Endothelial cell of umbilical vein (primary cell): Measurements from ENCODE around the gene FAM117B. TPM values are rescaled to one million over a fixed set of nuclear protein-coding genes. Genes with fewer than 3 reads are reported as not detected.

ENCODE experiments used
- BruUV-seq: library from RNA; stranded (reverse); fragments of 400-500 nt; replicated peaks from 2 replicates; lab custom pipeline; 2021; lab: Mats Ljungman, UMichigan
- CTCF ChIA-PET: fragments of 300-600, 350-600 bp; sonication (Branson Sonifier 250); formaldehyde crosslinking; loops from one replicate; lab custom pipeline; 2021; ENCODE audit warnings: antibody characterized with exemption, inconsistent platforms; lab: Charles Lee
- POLR2A ChIA-PET: fragments of 300-600, 350-600 bp; sonication (Branson Sonifier 250); formaldehyde crosslinking; loops from one replicate; lab custom pipeline; 2021; ENCODE audit warnings: antibody characterized with exemption, inconsistent platforms; lab: Charles Lee
- DNase-seq: peaks from one replicate; pipeline ENCODE4 v3.0.0-alpha.2; 2011; ENCODE audit warnings: low read depth, low spot score
- FAIRE-seq: peaks from 2 replicates; lab custom pipeline; 2011; peaks lifted over from hg19 to GRCh38; lab: Jason Lieb, UNC
- H2AFZ ChIP-seq: 2 replicates; pipeline ENCODE4 v1.6.0; 2012; ENCODE audit warnings: low read depth, low read length, control low read depth, inconsistent platforms
- H3K27ac ChIP-seq: 2 replicates; pipeline ENCODE4 v1.5.1; 2011; ENCODE audit warnings: low read depth, mild to moderate bottlenecking, control low read depth, low read length, moderate library complexity; ENCODE audit not compliant: insufficient read depth
- H3K27me3 ChIP-seq, 2 experiments: 2 replicates each; pipeline versions ENCODE4 v1.6.0 to v1.6.1; 2011; ENCODE audit warnings: low read length in 2 of 2, mixed read lengths in 1 of 2; ENCODE audit not compliant: control insufficient read depth in 2 of 2, insufficient read depth in 2 of 2
- H3K36me3 ChIP-seq, 2 experiments: 2 replicates in 1 of 2; 3 replicates in 1 of 2; pipeline ENCODE4 v1.5.1; 2011; ENCODE audit warnings: low read length in 2 of 2, mild to moderate bottlenecking in 1 of 2, moderate library complexity in 1 of 2; ENCODE audit not compliant: control insufficient read depth in 2 of 2, insufficient read depth in 2 of 2; ENCODE audit errors: extremely low read depth in 1 of 2
- H3K4me1 ChIP-seq: 3 replicates; pipeline ENCODE4 v1.5.1; 2011; ENCODE audit warnings: mild to moderate bottlenecking, low read length; ENCODE audit not compliant: control insufficient read depth, insufficient read depth; ENCODE audit errors: extremely low read depth
- H3K4me2 ChIP-seq: 2 replicates; pipeline ENCODE4 v1.6.1; 2011; ENCODE audit warnings: low read length, control low read depth, mixed read lengths; ENCODE audit not compliant: insufficient read depth
- H3K4me3 ChIP-seq, 3 experiments: fragments of 200-600 bp in 1 of 3; sonication (generic), shearing (Covaris generic) in 1 of 3; replicated peaks in 1 of 3; 2 replicates each; pipeline ENCODE4 v1.5.1; 2011 to 2016; ENCODE audit warnings: control low read depth in 3 of 3, low read length in 3 of 3, mild to moderate bottlenecking in 2 of 3, inconsistent platforms in 1 of 3, low read depth in 1 of 3, moderate library complexity in 1 of 3; ENCODE audit not compliant: insufficient read depth in 1 of 3
- H3K79me2 ChIP-seq: 2 replicates; pipeline ENCODE4 v1.6.0; 2012; ENCODE audit warnings: low read length, inconsistent platforms; ENCODE audit not compliant: control insufficient read depth, insufficient read depth
- H3K9ac ChIP-seq: replicated peaks from 2 replicates; pipeline ENCODE3; 2011; ENCODE audit warnings: low read length, control low read depth; ENCODE audit not compliant: insufficient read depth; ENCODE audit errors: extremely low read depth
- H3K9me1 ChIP-seq: replicated peaks from 3 replicates; pipeline ENCODE4 v1.6.0; 2011; ENCODE audit warnings: mild to moderate bottlenecking, low read length; ENCODE audit not compliant: control insufficient read depth, insufficient read depth; ENCODE audit errors: extremely low read depth
- H3K9me3 ChIP-seq: replicated peaks from 2 replicates; pipeline ENCODE4 v1.5.1; 2012; ENCODE audit warnings: low read length, inconsistent platforms; ENCODE audit not compliant: control insufficient read depth, insufficient read depth
- H4K20me1 ChIP-seq: replicated peaks from 2 replicates; pipeline ENCODE3; 2011; ENCODE audit warnings: mild to moderate bottlenecking, low read length; ENCODE audit not compliant: control insufficient read depth, insufficient read depth; ENCODE audit errors: extremely low read depth
- EZH2 ChIP-seq: IDR thresholded peaks from 2 replicates; pipeline ENCODE4 v1.6.1; 2012; ENCODE audit warnings: borderline replicate concordance, low read depth, mild to moderate bottlenecking, moderate library complexity, low read length, inconsistent platforms; ENCODE audit not compliant: severe bottlenecking
- FOS ChIP-seq: IDR thresholded peaks from 2 replicates; pipeline ENCODE4 v1.6.1; 2011; ENCODE audit warnings: mild to moderate bottlenecking, low read length, moderate library complexity, borderline replicate concordance; ENCODE audit not compliant: insufficient read depth
- GATA2 ChIP-seq: IDR thresholded peaks from 2 replicates; pipeline ENCODE4 v1.7.0; 2011; ENCODE audit warnings: low read depth, mild to moderate bottlenecking, moderate library complexity, mixed read lengths, low read length; ENCODE audit not compliant: insufficient read length, insufficient read depth
- JUN ChIP-seq: IDR thresholded peaks from 2 replicates; pipeline ENCODE4 v1.6.1; 2011; ENCODE audit warnings: borderline replicate concordance, low read depth; ENCODE audit not compliant: insufficient read length, insufficient read depth
- MYC ChIP-seq: IDR thresholded peaks from one replicate; pipeline ENCODE4 v1.6.1; 2011; ENCODE audit warnings: mild to moderate bottlenecking, low read depth, low read length
- POLR2A ChIP-seq: IDR thresholded peaks from 2 replicates; pipeline ENCODE4 v1.6.1; 2012; ENCODE audit warnings: low read depth, mild to moderate bottlenecking, control low read depth, low read length
- POLR2AphosphoS5 ChIP-seq: IDR thresholded peaks from 2 replicates; pipeline ENCODE4 v1.6.1; 2012; ENCODE audit warnings: low read depth, mild to moderate bottlenecking, control low read depth, low read length, moderate library complexity; ENCODE audit not compliant: insufficient read depth
- dilution Hi-C: fragments of 300-500 bp; cut with MboI; formaldehyde crosslinking; loops from one replicate; pipeline ENCODE4 v1.15.0; 2019; ENCODE audit warnings: low sequenced_read_pairs; ENCODE audit not compliant: extremely low pct_ligation_motif_present
- intact Hi-C: fragments of 100-400 bp; cut with micrococcal nuclease; formaldehyde crosslinking; loops from one replicate; pipeline ENCODE4 v1.10.0; 2022
- polyA plus RNA-seq, 4 experiments: library from polyadenylated mRNA; depleted of rRNA in 3 of 4; stranded (reverse) in 3 of 4; unstranded in 1 of 4; fragments of >200 nt; gene quantifications; 2 replicates each; pipeline versions ENCODE4 v1.2.1 to v1.2.3, GENCODE V29; 2011 to 2012; ENCODE audit warnings: missing spikeins in 1 of 4
- total RNA-seq: library from RNA; stranded (reverse); gene quantifications from 2 replicates; pipeline ENCODE4 v1.2.3, GENCODE V29; 2021
- TF ChIP-seq, protein P1 (sequence below): IDR thresholded peaks from 2 replicates; pipeline ENCODE4 v1.6.1; 2011; ENCODE audit not compliant: insufficient read depth, insufficient read length
- TF ChIP-seq, protein P2 (sequence below), 2 donors: IDR thresholded peaks; 1 replicate in 1 of 2; 2 replicates in 1 of 2; pipeline ENCODE4 v1.5.1; 2011; ENCODE audit warnings: low read length in 2 of 2, mild to moderate bottlenecking in 2 of 2, moderate library complexity in 2 of 2, control low read depth in 1 of 2, inconsistent platforms in 1 of 2, low read depth in 1 of 2; ENCODE audit not compliant: insufficient read depth in 1 of 2; ENCODE audit errors: extremely low read depth in 1 of 2

Gene FAM117B
- total and polyA plus RNA-seq, 2 donors (not counting 3 experiments of a cell fraction or from before 2014, with no cell fraction given): 1.3 to 7.0 TPM

DNA sequence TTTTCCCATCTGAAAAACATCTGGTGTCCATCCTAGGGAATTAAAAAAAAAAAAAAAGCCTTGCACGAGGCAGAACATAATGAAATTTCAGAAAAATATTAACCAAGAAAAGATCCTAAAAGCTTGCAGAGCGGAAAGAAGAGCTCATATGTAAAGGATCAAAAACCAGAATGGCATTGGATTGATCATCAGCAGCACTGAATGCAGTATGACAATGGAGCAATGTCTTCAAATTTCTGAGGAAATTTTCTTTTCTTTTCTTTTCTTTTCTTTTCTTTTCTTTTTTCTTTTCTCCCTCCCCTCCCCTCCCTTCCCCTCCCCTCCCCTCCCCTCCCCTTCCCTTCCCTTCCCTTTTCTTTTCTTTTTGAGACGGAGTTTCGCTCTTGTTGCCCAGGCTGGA lies 21.3 kb upstream of the FAM117B start:
- Histone ChIP-seq H3K9ac (no peak overlapping the region), H3K4me3 (no peak overlapping the region), H3K36me3 (no peaks in the 10 kb centered on the region), H3K79me2 (no peaks in the 10 kb centered on the region), H3K9me3 (no peaks in the 10 kb centered on the region), H3K9me1 (no peaks in the 10 kb centered on the region), H2AFZ (no peak overlapping the region), H3K27me3 (no peaks in the 10 kb centered on the region), H4K20me1 (no peaks in the 10 kb centered on the region), H3K4me1 (no peaks in the 10 kb centered on the region), H3K4me2 (no peak overlapping the region), H3K27ac (no peak overlapping the region)
- dilution Hi-C loops: no loop called here
- FAIRE-seq (peak; percentile 40), DNase-seq (no peak)
- POLR2A ChIA-PET: interaction anchor here (0.6 kb wide), 1 partner anchor 889 kb away, joined by 3 read pairs; no protein-coding TSS in a partner anchor
- intact Hi-C loops: no loop called here
- BruUV-seq: no TSS peak
- TF ChIP-seq FOS (no peak), GATA2 (no peak), JUN (no peak), POLR2AphosphoS5 (no peak), MYC (no peak), POLR2A (no peak), EZH2 (no peak)
- TF ChIP-seq, protein P1, sequence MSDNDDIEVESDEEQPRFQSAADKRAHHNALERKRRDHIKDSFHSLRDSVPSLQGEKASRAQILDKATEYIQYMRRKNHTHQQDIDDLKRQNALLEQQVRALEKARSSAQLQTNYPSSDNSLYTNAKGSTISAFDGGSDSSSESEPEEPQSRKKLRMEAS: no peak
- TF ChIP-seq, protein P2, sequence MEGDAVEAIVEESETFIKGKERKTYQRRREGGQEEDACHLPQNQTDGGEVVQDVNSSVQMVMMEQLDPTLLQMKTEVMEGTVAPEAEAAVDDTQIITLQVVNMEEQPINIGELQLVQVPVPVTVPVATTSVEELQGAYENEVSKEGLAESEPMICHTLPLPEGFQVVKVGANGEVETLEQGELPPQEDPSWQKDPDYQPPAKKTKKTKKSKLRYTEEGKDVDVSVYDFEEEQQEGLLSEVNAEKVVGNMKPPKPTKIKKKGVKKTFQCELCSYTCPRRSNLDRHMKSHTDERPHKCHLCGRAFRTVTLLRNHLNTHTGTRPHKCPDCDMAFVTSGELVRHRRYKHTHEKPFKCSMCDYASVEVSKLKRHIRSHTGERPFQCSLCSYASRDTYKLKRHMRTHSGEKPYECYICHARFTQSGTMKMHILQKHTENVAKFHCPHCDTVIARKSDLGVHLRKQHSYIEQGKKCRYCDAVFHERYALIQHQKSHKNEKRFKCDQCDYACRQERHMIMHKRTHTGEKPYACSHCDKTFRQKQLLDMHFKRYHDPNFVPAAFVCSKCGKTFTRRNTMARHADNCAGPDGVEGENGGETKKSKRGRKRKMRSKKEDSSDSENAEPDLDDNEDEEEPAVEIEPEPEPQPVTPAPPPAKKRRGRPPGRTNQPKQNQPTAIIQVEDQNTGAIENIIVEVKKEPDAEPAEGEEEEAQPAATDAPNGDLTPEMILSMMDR (IDR thresholded peaks at IDR 0.05; ENCODE audit: extremely low read depth in 1 of 2, insufficient read depth in 1 of 2, low read depth in 1 of 2, low read length in 2 of 2): no peak
- CTCF ChIA-PET: interaction anchor here (0.6 kb wide), 1 partner anchor 1041 kb away, joined by 3 read pairs; no protein-coding TSS in a partner anchor
